K562 (cell line): ENCODE data around the gene SPRYD3. TPM values are rescaled to one million over a fixed set of nuclear protein-coding genes. Genes with fewer than 3 reads are reported as not detected.

Experiments used
- ATF7 ChIP-seq: fragments of 450-650 bp; IDR thresholded peaks from 2 replicates; pipeline ENCODE4 v1.7.1; 2014; ENCODE audit warnings: mild to moderate bottlenecking, moderate library complexity
- CC2D1A ChIP-seq: fragments of 450-650 bp; IDR thresholded peaks from 2 replicates; pipeline ENCODE4 v1.6.1; 2017; ENCODE audit warnings: mild to moderate bottlenecking
- CCNT2 ChIP-seq: IDR thresholded peaks from 2 replicates; pipeline ENCODE4 v1.6.1; 2011; ENCODE audit warnings: borderline replicate concordance, low read depth, mild to moderate bottlenecking, moderate library complexity, mixed read lengths, low read length; ENCODE audit not compliant: insufficient read length; ENCODE audit errors: extremely low read depth
- CEBPB ChIP-seq: fragments of 450-650 bp; IDR thresholded peaks from 2 replicates; pipeline ENCODE4 v1.6.1; 2016; ENCODE audit warnings: missing genetic modification characterization, missing compliant biosample characterization
- FOS ChIP-seq: IDR thresholded peaks from 3 replicates; pipeline ENCODE4 v1.6.1; 2011; ENCODE audit not compliant: insufficient read length; ENCODE audit errors: extremely low read depth
- JUN ChIP-seq, 2 experiments: sonication (generic) in 1 of 2; formaldehyde crosslinking in 1 of 2; IDR thresholded peaks; 2 replicates each; pipeline versions ENCODE4 v1.6.1 to v1.8.0; 2012 to 2022; ENCODE audit warnings: borderline replicate concordance in 2 of 2, mild to moderate bottlenecking in 2 of 2, improper control_type of control experiment in 1 of 2, low read depth in 1 of 2, low read length in 1 of 2, missing genetic modification reagents in 1 of 2
- JUND ChIP-seq, 2 experiments: IDR thresholded peaks; 2 replicates in 1 of 2; 3 replicates in 1 of 2; pipeline ENCODE4 v1.6.1; 2011; ENCODE audit warnings: borderline replicate concordance in 2 of 2, low read depth in 2 of 2, low read length in 2 of 2, improper control_type of control experiment in 1 of 2, missing biosample characterization in 1 of 2, missing genetic modification characterization in 1 of 2, missing genetic modification reagents in 1 of 2
- NEUROD1 ChIP-seq: fragments of 150-350 bp; IDR thresholded peaks from 2 replicates; pipeline ENCODE4 v1.6.1; 2014; ENCODE audit warnings: borderline replicate concordance, low read length, low read depth; ENCODE audit not compliant: partially characterized antibody
- NR2C1 ChIP-seq, 2 experiments: fragments of 450-650 bp; IDR thresholded peaks; 2 replicates each; pipeline ENCODE4 v1.6.1; 2017; ENCODE audit warnings: mild to moderate bottlenecking in 2 of 2, antibody characterized with exemption in 1 of 2, inconsistent platforms in 1 of 2, missing compliant biosample characterization in 1 of 2, missing genetic modification characterization in 1 of 2
- NR2C2 ChIP-seq, 2 experiments: fragments of 200-800 bp in 1 of 2; sonication (Bioruptor generic) in 1 of 2; sonication (generic) in 1 of 2; formaldehyde crosslinking in 1 of 2; IDR thresholded peaks; 2 replicates each; pipeline versions ENCODE4 v1.6.1 to v1.8.0; 2016 to 2022; ENCODE audit warnings: mild to moderate bottlenecking in 1 of 2, missing compliant biosample characterization in 1 of 2, missing genetic modification characterization in 1 of 2, missing genetic modification reagents in 1 of 2
- PHB ChIP-seq: fragments of 250-450 bp; sonication (Bioruptor Pico); IDR thresholded peaks from 2 replicates; pipeline ENCODE4 v1.5.0; 2021
- RCOR1 ChIP-seq, 2 experiments: IDR thresholded peaks; 2 replicates each; pipeline ENCODE4 v1.6.1; 2012; ENCODE audit warnings: low read depth in 2 of 2, low read length in 2 of 2, borderline replicate concordance in 1 of 2, improper control_type of control experiment in 1 of 2
- SMAD1 ChIP-seq: fragments of 150-350 bp; IDR thresholded peaks from 2 replicates; pipeline ENCODE4 v1.6.1; 2014; ENCODE audit warnings: low read length, low read depth; ENCODE audit not compliant: partially characterized antibody
- polyA plus RNA-seq, 8 experiments: library from polyadenylated mRNA; depleted of rRNA in 4 of 8; stranded (reverse) in 5 of 8; unstranded in 3 of 8; fragments of >200 nt; fragmentation: Nextera tagmentation in 2 of 8; fragmentation: Illumina TruSeq in 1 of 8; extraction: Ambion mirVana in 2 of 8; extraction: Trizol in 1 of 8; gene quantifications; 2 replicates each; pipeline versions ENCODE4 v1.2.1 to v1.2.3, GENCODE V29; 2011 to 2014; ENCODE audit warnings: inconsistent platforms in 1 of 8, missing spikeins in 1 of 8
- total RNA-seq, 7 experiments: library from RNA; depleted of rRNA in 6 of 7; stranded (reverse); fragments of >200 nt in 6 of 7; fragmentation: Illumina TruSeq in 2 of 7; extraction: Trizol in 2 of 7; gene quantifications; 2 replicates each; pipeline versions ENCODE4 v1.2.1 to v1.2.3, GENCODE V29; 2011 to 2021; ENCODE audit warnings: low replicate concordance in 1 of 7
- TF ChIP-seq, protein P1 (sequence below): IDR thresholded peaks from 2 replicates; pipeline ENCODE4 v1.6.1; 2011; ENCODE audit warnings: borderline replicate concordance, low read depth, mild to moderate bottlenecking, moderate library complexity, low read length; ENCODE audit not compliant: insufficient read depth, poor library complexity, severe bottlenecking
- TF ChIP-seq, protein P2 (sequence below): fragments of 450-650 bp; IDR thresholded peaks from 2 replicates; pipeline ENCODE4 v1.7.1; 2018; ENCODE audit warnings: mild to moderate bottlenecking, low read depth; ENCODE audit not compliant: partially characterized antibody
- TF ChIP-seq, protein P3 (sequence below), 2 experiments: fragments of 450-650 bp in 1 of 2; sonication (generic) in 1 of 2; formaldehyde crosslinking in 1 of 2; IDR thresholded peaks in 1 of 2; conservative IDR thresholded peaks in 1 of 2; 2 replicates each; pipeline versions ENCODE4 v1.6.1 to v1.8.1; 2016 to 2023; ENCODE audit warnings: mild to moderate bottlenecking in 2 of 2, moderate library complexity in 2 of 2, inconsistent platforms in 1 of 2, missing genetic modification reagents in 1 of 2

SPRYD3 gene
- total and polyA plus RNA-seq, 9 of the 15 experiments (the other 6 are each of a cell fraction or from before 2014, with no cell fraction given) = 1.5 to 13.6 (median 7.6) TPM

DNA sequence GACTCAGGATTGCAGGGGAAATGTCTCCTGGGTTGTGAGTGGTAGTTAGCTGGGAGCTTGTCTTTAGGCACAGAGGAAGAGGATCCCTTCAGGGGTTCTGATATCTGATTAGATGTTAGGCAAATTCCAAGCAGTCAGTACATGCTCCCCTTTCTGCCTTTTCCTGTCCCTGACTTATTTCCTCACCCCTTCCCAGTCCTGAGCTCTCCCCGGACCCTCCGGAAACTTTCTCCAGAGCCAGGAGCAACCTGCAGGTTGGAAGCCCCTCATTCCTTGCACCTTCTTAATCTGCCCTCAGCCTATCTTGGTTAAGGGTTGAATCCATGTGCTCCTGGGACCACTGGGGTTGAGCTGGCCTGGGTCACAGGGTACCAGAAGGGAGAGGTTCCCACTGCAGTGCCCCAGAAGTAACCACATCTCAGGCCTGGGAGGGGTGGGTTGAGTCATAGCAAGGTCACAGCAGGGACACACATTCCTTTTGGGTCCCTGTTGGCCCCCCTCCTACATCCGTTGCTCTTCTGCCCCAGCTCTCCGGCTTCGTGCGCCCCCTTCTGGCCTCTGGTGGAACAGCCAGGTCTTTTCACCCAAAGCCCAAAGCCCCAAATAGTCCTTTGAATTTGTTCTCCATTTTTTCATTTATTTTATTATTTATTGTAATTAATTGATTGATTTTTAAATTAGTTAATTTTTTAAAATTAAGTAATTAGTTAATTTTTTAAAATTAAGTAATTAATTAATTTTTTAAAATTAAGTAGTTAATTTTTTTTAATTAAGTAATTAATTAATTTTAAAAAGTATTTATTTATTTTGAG is 20.1 kb upstream of the SPRYD3 start (continued):
- TF ChIP-seq CC2D1A (peak; percentile 81), FOS (peak; percentile 37), RCOR1 (IDR thresholded peaks at IDR 0.05; ENCODE audit: borderline replicate concordance in 1 of 2, low read depth in 2 of 2, low read length in 2 of 2) (peak in 1 of 2 experiments; percentile 67; a peak in 1 of 4 replicates), CCNT2 (peak; percentile 37), JUN (IDR thresholded peaks at IDR 0.05; ENCODE audit: borderline replicate concordance, low read depth, low read length) (peak; percentile 72; the same call in 1 of the 2 replicates), JUN (CRISPR knock-in tag; IDR thresholded peaks at IDR 0.05; ENCODE audit: borderline replicate concordance) (no peak), SMAD1 (no peak), ATF7 (peak; percentile 63), NR2C2 (CRISPR knock-in tag; IDR thresholded peaks at IDR 0.05) (peak; percentile 59; the same call in 1 of the 2 replicates), NR2C2 (tag; IDR thresholded peaks at IDR 0.05) (no peak), JUND (IDR thresholded peaks at IDR 0.05; ENCODE audit: borderline replicate concordance, low read depth, low read length) (peak; percentile 91), JUND (tag; IDR thresholded peaks at IDR 0.05; ENCODE audit: borderline replicate concordance, low read depth, low read length) (peak; percentile 90; the same call in 2 of the 3 replicates), CEBPB (tag) (peak; percentile 60), PHB (CRISPR knock-in tag) (no peak), NR2C1 (IDR thresholded peaks at IDR 0.05) (peak; percentile 42), NR2C1 (tag; IDR thresholded peaks at IDR 0.05) (peak; percentile 61), NEUROD1 (peak; percentile 44)
- TF ChIP-seq, protein P1, sequence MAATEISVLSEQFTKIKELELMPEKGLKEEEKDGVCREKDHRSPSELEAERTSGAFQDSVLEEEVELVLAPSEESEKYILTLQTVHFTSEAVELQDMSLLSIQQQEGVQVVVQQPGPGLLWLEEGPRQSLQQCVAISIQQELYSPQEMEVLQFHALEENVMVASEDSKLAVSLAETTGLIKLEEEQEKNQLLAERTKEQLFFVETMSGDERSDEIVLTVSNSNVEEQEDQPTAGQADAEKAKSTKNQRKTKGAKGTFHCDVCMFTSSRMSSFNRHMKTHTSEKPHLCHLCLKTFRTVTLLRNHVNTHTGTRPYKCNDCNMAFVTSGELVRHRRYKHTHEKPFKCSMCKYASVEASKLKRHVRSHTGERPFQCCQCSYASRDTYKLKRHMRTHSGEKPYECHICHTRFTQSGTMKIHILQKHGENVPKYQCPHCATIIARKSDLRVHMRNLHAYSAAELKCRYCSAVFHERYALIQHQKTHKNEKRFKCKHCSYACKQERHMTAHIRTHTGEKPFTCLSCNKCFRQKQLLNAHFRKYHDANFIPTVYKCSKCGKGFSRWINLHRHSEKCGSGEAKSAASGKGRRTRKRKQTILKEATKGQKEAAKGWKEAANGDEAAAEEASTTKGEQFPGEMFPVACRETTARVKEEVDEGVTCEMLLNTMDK = peak; percentile 35
- TF ChIP-seq, protein P2, sequence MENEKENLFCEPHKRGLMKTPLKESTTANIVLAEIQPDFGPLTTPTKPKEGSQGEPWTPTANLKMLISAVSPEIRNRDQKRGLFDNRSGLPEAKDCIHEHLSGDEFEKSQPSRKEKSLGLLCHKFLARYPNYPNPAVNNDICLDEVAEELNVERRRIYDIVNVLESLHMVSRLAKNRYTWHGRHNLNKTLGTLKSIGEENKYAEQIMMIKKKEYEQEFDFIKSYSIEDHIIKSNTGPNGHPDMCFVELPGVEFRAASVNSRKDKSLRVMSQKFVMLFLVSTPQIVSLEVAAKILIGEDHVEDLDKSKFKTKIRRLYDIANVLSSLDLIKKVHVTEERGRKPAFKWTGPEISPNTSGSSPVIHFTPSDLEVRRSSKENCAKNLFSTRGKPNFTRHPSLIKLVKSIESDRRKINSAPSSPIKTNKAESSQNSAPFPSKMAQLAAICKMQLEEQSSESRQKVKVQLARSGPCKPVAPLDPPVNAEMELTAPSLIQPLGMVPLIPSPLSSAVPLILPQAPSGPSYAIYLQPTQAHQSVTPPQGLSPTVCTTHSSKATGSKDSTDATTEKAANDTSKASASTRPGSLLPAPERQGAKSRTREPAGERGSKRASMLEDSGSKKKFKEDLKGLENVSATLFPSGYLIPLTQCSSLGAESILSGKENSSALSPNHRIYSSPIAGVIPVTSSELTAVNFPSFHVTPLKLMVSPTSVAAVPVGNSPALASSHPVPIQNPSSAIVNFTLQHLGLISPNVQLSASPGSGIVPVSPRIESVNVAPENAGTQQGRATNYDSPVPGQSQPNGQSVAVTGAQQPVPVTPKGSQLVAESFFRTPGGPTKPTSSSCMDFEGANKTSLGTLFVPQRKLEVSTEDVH = no peak
- TF ChIP-seq, protein P3, sequence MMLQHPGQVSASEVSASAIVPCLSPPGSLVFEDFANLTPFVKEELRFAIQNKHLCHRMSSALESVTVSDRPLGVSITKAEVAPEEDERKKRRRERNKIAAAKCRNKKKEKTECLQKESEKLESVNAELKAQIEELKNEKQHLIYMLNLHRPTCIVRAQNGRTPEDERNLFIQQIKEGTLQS (IDR thresholded peaks at IDR 0.05) = peak; percentile 83
- TF ChIP-seq, protein P3 (CRISPR knock-in tag; conservative IDR thresholded peaks at IDR 0.05) = no peak
